ENCODE measurements around the gene ITGA3. TPM values are rescaled to one million over a fixed set of nuclear protein-coding genes. Genes with fewer than 3 reads are reported as not detected.

The ITGA3 gene
- polyA plus RNA-seq, 2 of the 4 experiments (the other 2 are of a cell fraction) = 141 to 268 TPM

GRCh38 chr17:50079334-50080095, 23.6 kb downstream of the ITGA3 start (continued):
- no peak for TF ChIP-seq HOXA7 (CRISPR knock-in tag; IDR thresholded peaks at IDR 0.05)
- TF ChIP-seq RNF2 (IDR thresholded peaks at IDR 0.05; ENCODE audit: borderline replicate concordance, low read depth) = no peak
- TF ChIP-seq CBX8 (IDR thresholded peaks at IDR 0.05) = no peak
- TF ChIP-seq ELK1 (IDR thresholded peaks at IDR 0.05; ENCODE audit: low read depth, low read length) = no peak
- TF ChIP-seq ESRRA (IDR thresholded peaks at IDR 0.05; ENCODE audit: borderline replicate concordance, low read length) = no peak
- TF ChIP-seq ZSCAN20 (CRISPR knock-in tag; IDR thresholded peaks at IDR 0.05) = no peak
- no peak for TF ChIP-seq HDAC2 (IDR thresholded peaks at IDR 0.05)
- 0 out of 2 replicates have a peak, but pooled peaks have one; percentile 21 for TF ChIP-seq GATA3 (IDR thresholded peaks at IDR 0.05; ENCODE audit: borderline replicate concordance)
- TF ChIP-seq POLR2A (IDR thresholded peaks at IDR 0.05; ENCODE audit: low read length) = no peak
- no peak for TF ChIP-seq PBX3 (IDR thresholded peaks at IDR 0.05)
- TF ChIP-seq NR3C1 (IDR thresholded peaks at IDR 0.05) = no peak
- TF ChIP-seq SMC3 (IDR thresholded peaks at IDR 0.05) = peak; percentile 87
- TF ChIP-seq BHLHE40 (IDR thresholded peaks at IDR 0.05; ENCODE audit: low read depth, low read length) = no peak
- TF ChIP-seq NFE2L2 (conservative IDR thresholded peaks at IDR 0.05; ENCODE audit: low read length) = no peak
- TF ChIP-seq CHD4 (IDR thresholded peaks at IDR 0.05; ENCODE audit: borderline replicate concordance) = no peak
- TF ChIP-seq ZNF302 (CRISPR knock-in tag; IDR thresholded peaks at IDR 0.05) = no peak
- no peak for TF ChIP-seq JUNB (IDR thresholded peaks at IDR 0.05)
- TF ChIP-seq EHF (CRISPR knock-in tag; IDR thresholded peaks at IDR 0.05) = no peak
- TF ChIP-seq KDM1A (IDR thresholded peaks at IDR 0.05; ENCODE audit: low read depth) = no peak
- TF ChIP-seq ATOH8 (CRISPR knock-in tag; IDR thresholded peaks at IDR 0.05; ENCODE audit: low read depth) = no peak; the same call in 1 of the 2 replicates
- no peak for TF ChIP-seq ZFP36 (IDR thresholded peaks at IDR 0.05; ENCODE audit: borderline replicate concordance, partially characterized antibody)
- TF ChIP-seq FOSL2 (IDR thresholded peaks at IDR 0.05) = no peak
- TF ChIP-seq FOSL2 (CRISPR knock-in tag; IDR thresholded peaks at IDR 0.05) = no peak
- 0 out of 2 replicates have a peak, but pooled peaks have one; percentile 71 for TF ChIP-seq MAZ (IDR thresholded peaks at IDR 0.05; ENCODE audit: borderline replicate concordance, low read depth, low read length)
- TF ChIP-seq CEBPB (IDR thresholded peaks at IDR 0.05) = no peak
- TF ChIP-seq TFCP2L1 (CRISPR knock-in tag; IDR thresholded peaks at IDR 0.05) = no peak
- TF ChIP-seq EP300 (IDR thresholded peaks at IDR 0.05) = no peak
- TF ChIP-seq E2F6 (IDR thresholded peaks at IDR 0.05; ENCODE audit: borderline replicate concordance, low read depth) = no peak
- TF ChIP-seq HOXB5 (CRISPR knock-in tag; IDR thresholded peaks at IDR 0.05) = no peak
- TF ChIP-seq HES2 (IDR thresholded peaks at IDR 0.05) = no peak
- TF ChIP-seq RFX5 (IDR thresholded peaks at IDR 0.05) = no peak
- TF ChIP-seq MAFK (IDR thresholded peaks at IDR 0.05; ENCODE audit: partially characterized antibody) = no peak
- TF ChIP-seq RARB (CRISPR knock-in tag; IDR thresholded peaks at IDR 0.05) = no peak
- TF ChIP-seq USF2 (IDR thresholded peaks at IDR 0.05) = no peak
- no peak for TF ChIP-seq MYC (IDR thresholded peaks at IDR 0.05; ENCODE audit: borderline replicate concordance, low read length)
- no peak for TF ChIP-seq EHMT2 (IDR thresholded peaks at IDR 0.05; ENCODE audit: low read depth)
- no peak for TF ChIP-seq CBX2 (IDR thresholded peaks at IDR 0.05; ENCODE audit: borderline replicate concordance, low read depth)

Measured in A549 (cell line).